SK-N-SH (cell line): ENCODE data around the gene RAC3. TPM values are rescaled to one million over a fixed set of nuclear protein-coding genes. Genes with fewer than 3 reads are reported as not detected.

Source experiments
- CTCF ChIA-PET: fragments of 300-600, 350-600 bp; formaldehyde crosslinking; extraction: SDS; loops from one replicate; lab custom pipeline; 2021; lab: Yijun Ruan, JAX
- POLR2A ChIA-PET: fragments of 350-600 bp; sonication (Branson Sonifier 250); formaldehyde crosslinking; extraction: SDS; loops from one replicate; lab custom pipeline; 2020; ENCODE audit warnings: antibody characterized with exemption, inconsistent platforms; lab: Yijun Ruan, JAX
- DNase-seq: peaks from one replicate; pipeline ENCODE4 v3.0.0; 2012
- H2AFZ ChIP-seq: fragments of 200-600 bp; sonication (generic); 2 replicates; pipeline ENCODE4 v1.8.1; 2016; ENCODE audit warnings: antibody characterized with exemption, mild to moderate bottlenecking, low read depth
- H3F3A ChIP-seq: fragments of 200-600 bp; sonication (generic); replicated peaks from 2 replicates; pipeline ENCODE3; 2016; ENCODE audit warnings: antibody characterized with exemption, mild to moderate bottlenecking; ENCODE audit not compliant: insufficient read depth
- H3K27ac ChIP-seq, 2 experiments: fragments of 200-500 bp in 1 of 2; fragments of 200-600 bp in 1 of 2; sonication (Bioruptor generic) in 1 of 2; sonication (generic), shearing (Covaris generic) in 1 of 2; 2 replicates each; pipeline versions ENCODE4 v1.5.1 to v1.6.1; 2014 to 2016; ENCODE audit warnings: low read depth in 2 of 2, inconsistent platforms in 1 of 2, low read length in 1 of 2, mild to moderate bottlenecking in 1 of 2, mixed read lengths in 1 of 2
- H3K27me3 ChIP-seq: fragments of 200-600 bp; sonication (generic), shearing (Covaris generic); 2 replicates; pipeline ENCODE4 v1.6.1; 2016; ENCODE audit warnings: mixed run types; ENCODE audit not compliant: insufficient read depth
- H3K36me3 ChIP-seq, 2 experiments: fragments of 200-500 bp in 1 of 2; fragments of 200-600 bp in 1 of 2; sonication (Bioruptor generic) in 1 of 2; sonication (generic) in 1 of 2; replicated peaks in 1 of 2; 2 replicates each; pipeline versions ENCODE3 to v1.5.1; 2014 to 2016; ENCODE audit warnings: low read length in 1 of 2, mild to moderate bottlenecking in 1 of 2; ENCODE audit not compliant: insufficient read depth in 2 of 2, control insufficient read depth in 1 of 2
- H3K4me1 ChIP-seq, 2 experiments: fragments of 200-500 bp in 1 of 2; fragments of 200-600 bp in 1 of 2; sonication (Bioruptor generic) in 1 of 2; sonication (generic), shearing (Covaris generic) in 1 of 2; 2 replicates each; pipeline versions ENCODE4 v1.5.1 to v1.6.1; 2014 to 2016; ENCODE audit warnings: low read depth in 1 of 2, low read length in 1 of 2, mixed run types in 1 of 2; ENCODE audit not compliant: insufficient read depth in 2 of 2, control insufficient read depth in 1 of 2
- H3K4me2 ChIP-seq: fragments of 200-600 bp; sonication (generic), shearing (Covaris generic); 2 replicates; pipeline ENCODE4 v1.6.1; 2017; ENCODE audit warnings: mixed run types
- H3K4me3 ChIP-seq, 2 experiments: fragments of 200-500 bp in 1 of 2; fragments of 200-600 bp in 1 of 2; sonication (Bioruptor generic) in 1 of 2; sonication (generic), shearing (Covaris generic) in 1 of 2; 2 replicates each; pipeline versions ENCODE4 v1.5.1 to v1.8.1; 2014 to 2016; ENCODE audit warnings: low read depth in 2 of 2, inconsistent platforms in 1 of 2, low read length in 1 of 2, mild to moderate bottlenecking in 1 of 2, mixed read lengths in 1 of 2, moderate library complexity in 1 of 2
- H3K79me2 ChIP-seq: fragments of 200-600 bp; sonication (generic); 2 replicates; pipeline ENCODE4 v1.8.1; 2017; ENCODE audit warnings: mild to moderate bottlenecking; ENCODE audit not compliant: insufficient read depth
- H3K9ac ChIP-seq: fragments of 200-600 bp; sonication (generic); 2 replicates; pipeline ENCODE4 v1.6.1; 2017; ENCODE audit warnings: mixed run types
- H3K9me2 ChIP-seq: fragments of 200-600 bp; sonication (generic); 2 replicates; pipeline ENCODE4 v1.6.1; 2017; ENCODE audit warnings: mixed run types
- H3K9me3 ChIP-seq: fragments of 200-600 bp; sonication (generic); 2 replicates; pipeline ENCODE4 v1.6.1; 2017; ENCODE audit warnings: mixed run types, mild to moderate bottlenecking, moderate library complexity
- H4K20me1 ChIP-seq: fragments of 200-600 bp; sonication (generic); 2 replicates; pipeline ENCODE4 v1.6.1; 2017; ENCODE audit warnings: mild to moderate bottlenecking, mixed run types; ENCODE audit not compliant: insufficient read depth
- CTCF ChIP-seq: fragments of 200-600 bp; sonication (generic); IDR thresholded peaks from 2 replicates; pipeline ENCODE4 v1.6.1; 2017; ENCODE audit warnings: antibody characterized with exemption, mild to moderate bottlenecking, moderate library complexity
- ELF1 ChIP-seq: IDR thresholded peaks from 2 replicates; pipeline ENCODE4 v1.4.0; 2012
- EP300 ChIP-seq, 2 experiments: IDR thresholded peaks; 2 replicates each; pipeline versions ENCODE4 v1.4.0 to v1.6.1; 2012; ENCODE audit warnings: borderline replicate concordance in 1 of 2, low read depth in 1 of 2, low read length in 1 of 2
- EZH2phosphoT487 ChIP-seq: fragments of 200-600 bp; sonication (generic); IDR thresholded peaks from 2 replicates; pipeline ENCODE4 v1.6.1; 2017; ENCODE audit warnings: low read depth, mixed run types, mild to moderate bottlenecking, antibody characterized with exemption, moderate library complexity, borderline replicate concordance
- FOXJ3 ChIP-seq: sonication (generic); formaldehyde crosslinking; IDR thresholded peaks from 2 replicates; pipeline ENCODE4 v1.5.1; 2020; ENCODE audit warnings: mild to moderate bottlenecking, missing genetic modification reagents
- GABPA ChIP-seq: IDR thresholded peaks from 2 replicates; pipeline ENCODE4 v1.4.0; 2012; ENCODE audit warnings: low read depth, mild to moderate bottlenecking
- IRF3 ChIP-seq: fragments of 150-350 bp; IDR thresholded peaks from 2 replicates; pipeline ENCODE4 v1.6.1; 2016; ENCODE audit warnings: mild to moderate bottlenecking, low read depth, low read length
- JUND ChIP-seq: IDR thresholded peaks from 2 replicates; pipeline ENCODE4 v1.4.0; 2012
- MAX ChIP-seq: IDR thresholded peaks from 2 replicates; pipeline ENCODE4 v1.4.0; 2012; ENCODE audit warnings: low read depth
- MXI1 ChIP-seq: IDR thresholded peaks from 2 replicates; pipeline ENCODE4 v1.6.1; 2012; ENCODE audit warnings: mild to moderate bottlenecking, low read depth, low read length, improper control_type of control experiment
- RCOR1 ChIP-seq: fragments of 150-350 bp; IDR thresholded peaks from 2 replicates; pipeline ENCODE4 v1.6.1; 2017; ENCODE audit warnings: antibody characterized with exemption, low read length
- REST ChIP-seq: IDR thresholded peaks from 2 replicates; pipeline ENCODE4 v1.6.1; 2012; ENCODE audit warnings: mild to moderate bottlenecking, low read depth, low read length, moderate library complexity
- RFX5 ChIP-seq: IDR thresholded peaks from 2 replicates; pipeline ENCODE4 v1.6.1; 2012; ENCODE audit warnings: mild to moderate bottlenecking, improper control_type of control experiment, low read length
- SIN3A ChIP-seq: IDR thresholded peaks from 2 replicates; pipeline ENCODE4 v1.6.1; 2012; ENCODE audit warnings: low read depth, mild to moderate bottlenecking, low read length, moderate library complexity, borderline replicate concordance
- SMC3 ChIP-seq: IDR thresholded peaks from 2 replicates; pipeline ENCODE4 v1.6.1; 2012; ENCODE audit warnings: low read depth, low read length, improper control_type of control experiment
- YY1 ChIP-seq: IDR thresholded peaks from 2 replicates; pipeline ENCODE4 v1.4.0; 2012; ENCODE audit warnings: low read depth, mild to moderate bottlenecking
- ZBTB33 ChIP-seq: IDR thresholded peaks from 2 replicates; pipeline ENCODE4 v1.4.0; 2012; ENCODE audit warnings: low read depth, borderline replicate concordance
- WGBS: methylation state at CpG from one replicate; pipeline ENCODE4 v1.1.6; 2017; ENCODE audit warnings: low lambda C conversion rate; 5-methylcytosine and 5-hydroxymethylcytosine counted together
- polyA plus RNA-seq, 3 experiments: library from polyadenylated mRNA; depleted of rRNA; stranded (reverse); fragments of >200 nt; gene quantifications; 2 replicates each; pipeline ENCODE4 v1.2.3, GENCODE V29; 2012

Gene RAC3
- polyA plus RNA-seq, 1 of the 3 experiments (the other 2 are of a cell fraction): 83.6 TPM

- Histone ChIP-seq H3K36me3 (peaks cover 22 to 25% of the 10 kb centered on the region in 2 experiments), H3K79me2 (peaks cover 15% of the 10 kb centered on the region; the same call in 1 of the 2 replicates), H3K27me3 (no peaks in the 10 kb centered on the region), H3K27ac (no peak overlapping the region), H2AFZ (no peak overlapping the region), H3F3A (peaks cover 7% of the 10 kb centered on the region), H3K4me1 (no peaks in the 10 kb centered on the region), H3K4me3 (no peak overlapping the region), H3K9me2 (no peaks in the 10 kb centered on the region), H3K9ac (no peak overlapping the region), H3K4me2 (no peak overlapping the region), H3K9me3 (no peaks in the 10 kb centered on the region), H4K20me1 (no peaks in the 10 kb centered on the region; the same call in 1 of the 2 replicates)
- DNase-seq: no peak
- CTCF ChIA-PET: interaction anchor here (1.4 to 11.6 kb wide), 3 partner anchors 25 to 36 kb away, joined by 11 to 85 read pairs (median 49); partner anchors contain the start of genes CENPX, LRRC45 and NOTUM
- 95% methylated on average over 21 of the region's 21 CpGs for WGBS
- POLR2A ChIA-PET: no interaction called here
- TF ChIP-seq EP300 (IDR thresholded peaks at IDR 0.05; ENCODE audit: borderline replicate concordance in 1 of 2, low read depth in 1 of 2, low read length in 1 of 2) (no peak), REST (no peak), FOXJ3 (CRISPR knock-in tag) (no peak), SMC3 (no peak), ZBTB33 (no peak), GABPA (no peak), MXI1 (no peak), IRF3 (no peak), RFX5 (no peak), SIN3A (no peak), JUND (no peak), RCOR1 (no peak), YY1 (no peak), MAX (no peak), CTCF (no peak), ELF1 (no peak), EZH2phosphoT487 (no peak)
Observed at GRCh38 chr17:81984773-81985410, 46.6 kb upstream of the RAC3 start.
